Fibroblast of lung (primary cell): ENCODE results near the gene FNDC3B. TPM values are rescaled to one million over a fixed set of nuclear protein-coding genes. Genes with fewer than 3 reads are reported as not detected.

Source experiments
- DNase-seq, 2 donors: peaks; one replicate each; pipeline versions ENCODE4 v3.0.0 to v3.0.0-alpha.2; 2010; ENCODE audit warnings: low read depth in 2 of 2
- H2AFZ ChIP-seq: 2 replicates; pipeline ENCODE4 v1.5.1; 2012; ENCODE audit warnings: low read length, control low read depth, inconsistent platforms
- H3K27ac ChIP-seq: 2 replicates; pipeline ENCODE4 v1.5.1; 2011; ENCODE audit warnings: low read length, control low read depth; ENCODE audit not compliant: insufficient read depth
- H3K27me3 ChIP-seq: 2 replicates; pipeline ENCODE4 v1.5.1; 2011; ENCODE audit warnings: mild to moderate bottlenecking, low read length; ENCODE audit not compliant: control insufficient read depth, insufficient read depth
- H3K36me3 ChIP-seq: 2 replicates; pipeline ENCODE4 v1.5.1; 2011; ENCODE audit warnings: low read length; ENCODE audit not compliant: control insufficient read depth, insufficient read depth
- H3K4me1 ChIP-seq: 2 replicates; pipeline ENCODE4 v1.5.1; 2011; ENCODE audit warnings: low read length; ENCODE audit not compliant: control insufficient read depth, insufficient read depth; ENCODE audit errors: extremely low read depth
- H3K4me2 ChIP-seq: 2 replicates; pipeline ENCODE4 v1.5.1; 2011; ENCODE audit warnings: low read length, control low read depth; ENCODE audit not compliant: insufficient read depth; ENCODE audit errors: extremely low read depth
- H3K4me3 ChIP-seq, 4 experiments: fragments of 200-600 bp in 1 of 4; sonication (generic) in 1 of 4; replicated peaks in 1 of 4; 2 replicates each; pipeline ENCODE4 v1.5.1; 2011 to 2016; ENCODE audit warnings: low read length in 4 of 4, low read depth in 3 of 4, mild to moderate bottlenecking in 3 of 4, control low read depth in 2 of 4, inconsistent platforms in 1 of 4, mixed read lengths in 1 of 4; ENCODE audit not compliant: insufficient read depth in 1 of 4; ENCODE audit errors: control extremely low read depth in 1 of 4
- H3K79me2 ChIP-seq: 2 replicates; pipeline ENCODE4 v1.5.1; 2012; ENCODE audit warnings: mild to moderate bottlenecking, low read length, inconsistent platforms; ENCODE audit not compliant: control insufficient read depth, insufficient read depth
- H3K9ac ChIP-seq: 2 replicates; pipeline ENCODE4 v1.5.1; 2011; ENCODE audit warnings: mild to moderate bottlenecking, low read length, control low read depth; ENCODE audit not compliant: insufficient read depth
- H3K9me3 ChIP-seq: 2 replicates; pipeline ENCODE4 v1.5.1; 2012; ENCODE audit warnings: low read depth, low read length; ENCODE audit not compliant: control insufficient read depth, insufficient read depth
- H4K20me1 ChIP-seq: 2 replicates; pipeline ENCODE4 v1.5.1; 2011; ENCODE audit warnings: low read length; ENCODE audit not compliant: control insufficient read depth, insufficient read depth; ENCODE audit errors: extremely low read depth
- EZH2 ChIP-seq: IDR thresholded peaks from 2 replicates; pipeline ENCODE4 v1.5.1; 2012; ENCODE audit warnings: low read length, control low read depth, mild to moderate bottlenecking; ENCODE audit errors: missing control alignments
- polyA plus RNA-seq, 2 donors: library from polyadenylated mRNA; depleted of rRNA in 1 of 2; stranded (reverse) in 1 of 2; unstranded in 1 of 2; fragments of >200 nt; gene quantifications; 2 replicates each; pipeline ENCODE4 v1.2.1, GENCODE V29; 2011 to 2012; ENCODE audit warnings: missing spikeins in 1 of 2
- total RNA-seq: library from RNA; depleted of rRNA; stranded (reverse); fragments of >200 nt; gene quantifications from 2 replicates; pipeline ENCODE4 v1.2.1, GENCODE V29; 2014
- TF ChIP-seq, protein P1 (sequence below), 2 donors: IDR thresholded peaks in 1 of 2; conservative IDR thresholded peaks in 1 of 2; 1 replicate in 1 of 2; 2 replicates in 1 of 2; pipeline ENCODE4 v1.5.1; 2011 to 2012; ENCODE audit warnings: low read length in 2 of 2, control low read depth in 1 of 2, inconsistent platforms in 1 of 2, low read depth in 1 of 2, mild to moderate bottlenecking in 1 of 2

Gene FNDC3B
- total and polyA plus RNA-seq, 2 donors (not counting 1 experiment from before 2014, with no cell fraction given): 26.1 to 76.8 TPM

DNA sequence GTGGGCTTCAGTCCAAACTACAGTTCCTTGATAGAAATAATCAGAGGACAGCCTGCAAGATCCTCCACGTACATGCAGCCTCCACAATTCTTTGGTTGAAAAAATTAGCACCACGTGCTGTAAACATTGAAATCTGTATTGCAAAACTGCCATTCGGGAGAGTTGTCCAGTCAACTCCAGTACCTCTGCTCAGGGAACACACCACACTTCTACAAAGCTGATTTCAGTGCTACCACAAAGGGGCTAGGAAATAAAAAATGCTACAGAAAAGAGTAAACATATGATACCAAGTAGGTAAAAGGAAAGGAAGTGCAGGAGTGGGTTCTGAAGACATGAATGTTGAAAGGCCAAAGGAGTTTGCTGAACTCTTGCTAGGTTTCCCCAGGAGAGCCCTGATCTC lies 368.5 kb downstream of the FNDC3B start:
- no peak overlapping the region for H3K4me3 ChIP-seq

DNA sequence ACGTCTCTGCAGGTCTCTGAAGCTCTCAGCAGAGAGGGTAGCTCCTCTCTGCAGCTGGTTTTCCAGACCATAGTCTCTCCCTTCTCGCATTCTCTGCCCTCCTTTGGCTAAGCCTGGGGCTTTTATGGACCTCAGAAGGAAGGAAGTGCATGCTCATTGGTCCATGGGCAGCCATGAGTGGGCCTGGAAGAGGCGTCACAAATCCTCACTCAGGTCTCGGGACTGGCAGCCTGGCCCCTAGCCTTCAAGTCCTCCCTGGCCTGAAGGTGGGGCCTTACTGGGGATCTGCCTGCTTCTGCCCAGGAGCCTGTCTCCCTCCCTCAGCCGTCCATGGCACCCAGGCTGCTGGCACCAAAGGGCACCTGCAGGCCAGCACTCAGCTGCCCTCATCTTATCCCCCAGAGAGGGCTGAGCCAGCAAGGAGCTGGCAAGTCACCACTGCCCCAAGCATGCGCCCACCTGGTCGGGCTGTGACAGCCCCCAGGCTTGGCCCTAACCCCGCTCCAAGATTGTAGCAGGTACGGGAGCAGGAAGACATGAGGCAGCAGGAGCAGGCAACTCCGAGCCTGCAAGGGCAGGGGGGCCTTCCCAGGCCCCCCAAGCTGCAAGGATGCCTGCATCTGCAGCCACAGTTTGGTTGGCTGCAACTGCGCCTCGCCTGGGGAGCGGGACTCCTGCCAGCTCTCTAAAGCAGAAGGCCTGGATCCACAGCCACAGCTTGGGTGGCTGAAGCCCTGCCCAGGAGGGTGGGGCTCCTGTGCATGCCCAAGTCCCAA lies 371.5 kb downstream of the FNDC3B start:
- no peak overlapping the region for H3K4me2 ChIP-seq
- DNase-seq: no peak
- H3K27me3 ChIP-seq: no peaks in the 10 kb centered on the region
- no peak for TF ChIP-seq EZH2
- TF ChIP-seq, protein P1, sequence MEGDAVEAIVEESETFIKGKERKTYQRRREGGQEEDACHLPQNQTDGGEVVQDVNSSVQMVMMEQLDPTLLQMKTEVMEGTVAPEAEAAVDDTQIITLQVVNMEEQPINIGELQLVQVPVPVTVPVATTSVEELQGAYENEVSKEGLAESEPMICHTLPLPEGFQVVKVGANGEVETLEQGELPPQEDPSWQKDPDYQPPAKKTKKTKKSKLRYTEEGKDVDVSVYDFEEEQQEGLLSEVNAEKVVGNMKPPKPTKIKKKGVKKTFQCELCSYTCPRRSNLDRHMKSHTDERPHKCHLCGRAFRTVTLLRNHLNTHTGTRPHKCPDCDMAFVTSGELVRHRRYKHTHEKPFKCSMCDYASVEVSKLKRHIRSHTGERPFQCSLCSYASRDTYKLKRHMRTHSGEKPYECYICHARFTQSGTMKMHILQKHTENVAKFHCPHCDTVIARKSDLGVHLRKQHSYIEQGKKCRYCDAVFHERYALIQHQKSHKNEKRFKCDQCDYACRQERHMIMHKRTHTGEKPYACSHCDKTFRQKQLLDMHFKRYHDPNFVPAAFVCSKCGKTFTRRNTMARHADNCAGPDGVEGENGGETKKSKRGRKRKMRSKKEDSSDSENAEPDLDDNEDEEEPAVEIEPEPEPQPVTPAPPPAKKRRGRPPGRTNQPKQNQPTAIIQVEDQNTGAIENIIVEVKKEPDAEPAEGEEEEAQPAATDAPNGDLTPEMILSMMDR (conservative IDR thresholded peaks at IDR 0.05 in 1 of 2, IDR thresholded peaks at IDR 0.05 in 1 of 2; ENCODE audit: low read depth in 1 of 2, low read length in 2 of 2): no peak
- no peaks in the 10 kb centered on the region for H4K20me1 ChIP-seq
- H2AFZ ChIP-seq: no peak overlapping the region
- H3K9me3 ChIP-seq: no peaks in the 10 kb centered on the region
- no peak overlapping the region for H3K27ac ChIP-seq
- H3K4me3 ChIP-seq: no peak overlapping the region
- no peaks in the 10 kb centered on the region for H3K79me2 ChIP-seq
- no peaks in the 10 kb centered on the region for H3K4me1 ChIP-seq
- no peak overlapping the region for H3K9ac ChIP-seq
- no peaks in the 10 kb centered on the region for H3K36me3 ChIP-seq

More for the DNA sequence above, 368.5 kb downstream of the FNDC3B start:
- Histone ChIP-seq H3K27ac (no peak overlapping the region), H3K4me2 (no peak overlapping the region), H4K20me1 (no peaks in the 10 kb centered on the region), H3K9ac (no peak overlapping the region), H3K4me1 (no peaks in the 10 kb centered on the region), H3K27me3 (no peaks in the 10 kb centered on the region), H3K9me3 (no peaks in the 10 kb centered on the region), H3K36me3 (no peaks in the 10 kb centered on the region), H3K79me2 (no peaks in the 10 kb centered on the region), H2AFZ (no peak overlapping the region)
- no peak for DNase-seq
- TF ChIP-seq EZH2: no peak

DNA sequence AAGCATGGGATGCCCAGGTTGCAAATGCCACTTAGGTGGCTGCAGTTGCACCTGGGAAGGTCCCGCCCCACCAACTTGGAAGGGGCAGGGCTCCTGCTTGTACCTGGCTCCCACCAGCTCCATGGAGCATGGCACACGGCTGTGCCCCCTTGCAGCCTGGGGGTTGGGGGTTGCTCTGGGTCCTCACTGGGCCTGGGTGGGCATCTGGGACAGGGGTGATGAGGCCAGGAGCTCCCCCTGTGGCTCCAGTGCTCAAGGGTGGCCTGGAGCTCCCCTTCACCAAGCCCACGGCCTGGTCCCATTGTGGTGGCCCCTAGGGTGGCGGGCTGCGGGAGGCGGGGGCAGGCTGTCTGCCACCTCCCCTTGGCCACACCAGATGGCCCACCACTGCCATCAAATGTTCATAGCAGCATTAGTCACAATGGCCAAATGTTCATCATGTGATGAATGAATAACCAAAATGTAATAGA lies 372.1 kb downstream of the FNDC3B start:
- H3K36me3 ChIP-seq: no peaks in the 10 kb centered on the region
- no peaks in the 10 kb centered on the region for H3K9me3 ChIP-seq
- no peak overlapping the region for H2AFZ ChIP-seq
- no peak for TF ChIP-seq EZH2
- TF ChIP-seq, protein P1 (conservative IDR thresholded peaks at IDR 0.05 in 1 of 2, IDR thresholded peaks at IDR 0.05 in 1 of 2; ENCODE audit: low read depth in 1 of 2, low read length in 2 of 2): no peak
- H3K4me3 ChIP-seq: no peak overlapping the region
- no peak overlapping the region for H3K4me2 ChIP-seq
- no peaks in the 10 kb centered on the region for H4K20me1 ChIP-seq
- H3K79me2 ChIP-seq: no peaks in the 10 kb centered on the region
- no peaks in the 10 kb centered on the region for H3K4me1 ChIP-seq
- H3K27me3 ChIP-seq: no peaks in the 10 kb centered on the region
- no peak for DNase-seq
- no peak overlapping the region for H3K27ac ChIP-seq
- no peak overlapping the region for H3K9ac ChIP-seq
